IPS-NIHi11 (cell line): ENCODE measurements around the gene CFL1.

Experiments
- DNase-seq: peaks from one replicate; pipeline ENCODE4 v3.0.0; 2012; ENCODE audit warnings: mixed read lengths, low spot score

The CFL1 gene

GRCh38 chr11:65869643-65870306 is 11.8 kb upstream of the CFL1 start:
- DNase-seq, result no peak

- DNase-seq, result no peak
These were observed 10.9 kb upstream of the CFL1 start for GRCh38 chr11:65868907-65869306.

GRCh38 chr11:65868076-65868667 is 10.2 kb upstream of the CFL1 start:
- peak; percentile 63 for DNase-seq

GRCh38 chr11:65867284-65868071 is 9.5 kb upstream of the CFL1 start:
- DNase-seq, result peak; percentile 60

GRCh38 chr11:65866509-65867283 is 8.7 kb upstream of the CFL1 start:
- no peak for DNase-seq

GRCh38 chr11:65865550-65866172 is 7.7 kb upstream of the CFL1 start:
- DNase-seq, result no peak

- DNase-seq, result no peak
These were observed 6.9 kb upstream of the CFL1 start for GRCh38 chr11:65864706-65865471.

GRCh38 chr11:65863889-65864705 is 6.1 kb upstream of the CFL1 start:
- no peak for DNase-seq

- DNase-seq, result no peak
These were observed 5.2 kb upstream of the CFL1 start for GRCh38 chr11:65862941-65863888.

- DNase-seq, result no peak
These were observed 4.3 kb upstream of the CFL1 start for GRCh38 chr11:65862191-65862735.

GRCh38 chr11:65861533-65862183 is 3.7 kb upstream of the CFL1 start:
- DNase-seq, result no peak

- DNase-seq, result no peak
These were observed 3.2 kb upstream of the CFL1 start for GRCh38 chr11:65861165-65861505.

- peak; percentile 88 for DNase-seq
These were observed 2.5 kb upstream of the CFL1 start, which contains the start of gene MUS81 for GRCh38 chr11:65860278-65861164. TSS of gene MUS81 (plus strand) at chr11:65860433. CDS start at chr11:65860754, 321 bp downstream.

GRCh38 chr11:65859812-65860277 is 1.9 kb upstream of the CFL1 start:
- DNase-seq, result no peak

- peak; percentile 87 for DNase-seq
These were observed 1.3 kb upstream of the CFL1 start for GRCh38 chr11:65859095-65859811.

GRCh38 chr11:65858681-65859087 is 704 bp upstream of the CFL1 start:
- DNase-seq, result no peak

GRCh38 chr11:65857500-65857852 is 504 bp downstream of the CFL1 start:
- no peak for DNase-seq
